ENCODE data around the gene PANK3. TPM values are rescaled to one million over a fixed set of nuclear protein-coding genes. Genes with fewer than 3 reads are reported as not detected.
"Not testable (repeated sequence)": the region's sequence is repeated elsewhere in the genome, so short reads cannot be mapped to it uniquely, and the experiment has no call there.

Gene PANK3
- total and polyA plus RNA-seq, 9 of the 15 experiments (the other 6 are each of a cell fraction or from before 2014, with no cell fraction given), result 5.9 to 50.4 (median 29.7) TPM

GRCh38 chr5:168537176-168537575, 42.0 kb downstream of the PANK3 start:
- Histone ChIP-seq H3K79me2 (ENCODE audit: control insufficient read depth, insufficient read depth, low read length) (no peaks in the 10 kb centered on the region), H3K4me2 (ENCODE audit: insufficient read depth, low read length) (no peak overlapping the region), H3K4me3 (no peak overlapping the region), H3K9me1 (ENCODE audit: control insufficient read depth, insufficient read depth, low read length) (no peaks in the 10 kb centered on the region), H2AFZ (ENCODE audit: low read depth, low read length) (no peak overlapping the region), H3K27me3 (ENCODE audit: control insufficient read depth in 2 of 2, insufficient read depth in 2 of 2, low read length in 2 of 2) (peaks cover 6 to 43% of the 10 kb centered on the region in 2 experiments; a peak in 4 of 5 replicates), H3K36me3 (ENCODE audit: control insufficient read depth, insufficient read depth, low read length) (no peaks in the 10 kb centered on the region), H3K9ac (ENCODE audit: insufficient read depth in 1 of 2, low read depth in 2 of 2, low read length in 2 of 2) (no peak overlapping the region), H3K9me3 (replicated peaks; ENCODE audit: control insufficient read depth, insufficient read depth, low read depth, low read length) (no peaks in the 10 kb centered on the region), H4K20me1 (replicated peaks; ENCODE audit: control insufficient read depth, insufficient read depth, low read length) (no peaks in the 10 kb centered on the region), H3K27ac (ENCODE audit: extremely low read depth, low read depth, low read length) (no peak overlapping the region), H3K4me1 (replicated peaks in 1 of 2; ENCODE audit: control insufficient read depth in 2 of 2, insufficient read depth in 2 of 2, low read length in 2 of 2) (no peaks in the 10 kb centered on the region)
- POLR2A ChIA-PET, result interaction anchor here (1.0 kb wide), 1 partner anchor 42 kb away, joined by 6 read pairs; the partner anchor contains the start of gene PANK3
- in situ Hi-C loops (cut with MboI) (no loop called here), intact Hi-C loops (cut with micrococcal nuclease) (no loop called here)
- FAIRE-seq, result no peak
- 0% methylated on average over 2 of the region's 2 CpGs for WGBS (ENCODE audit: insufficient coverage, low coverage, missing lambda C conversion rate)
- DNase-seq (ENCODE audit: extremely low read depth in 1 of 4, low spot score in 3 of 4), result no peak
- CTCF ChIA-PET (ENCODE audit: low intra/inter-chr PET ratio), result no interaction called here
- no peak for ATAC-seq
- BruUV-seq (replicated peaks), result no TSS peak
- TF ChIP-seq TAF7 (tag; IDR thresholded peaks at IDR 0.05), result no peak

GRCh38 chr5:168534351-168534750, 44.8 kb downstream of the PANK3 start:
- FAIRE-seq; H3K79me2 ChIP-seq (ENCODE audit: control insufficient read depth, insufficient read depth, low read length); H3K4me3 ChIP-seq; in situ Hi-C loops (cut with MboI); H3K4me1 ChIP-seq (replicated peaks in 1 of 2; ENCODE audit: control insufficient read depth in 2 of 2, insufficient read depth in 2 of 2, low read length in 2 of 2); DNase-seq (ENCODE audit: extremely low read depth in 1 of 4, low spot score in 3 of 4); H3K9me1 ChIP-seq (ENCODE audit: control insufficient read depth, insufficient read depth, low read length); H4K20me1 ChIP-seq (replicated peaks; ENCODE audit: control insufficient read depth, insufficient read depth, low read length); H3K27ac ChIP-seq (ENCODE audit: extremely low read depth, low read depth, low read length); H3K36me3 ChIP-seq (ENCODE audit: control insufficient read depth, insufficient read depth, low read length); BruUV-seq (replicated peaks); H3K9ac ChIP-seq (ENCODE audit: insufficient read depth in 1 of 2, low read depth in 2 of 2, low read length in 2 of 2); H3K4me2 ChIP-seq (ENCODE audit: insufficient read depth, low read length); POLR2A ChIA-PET; intact Hi-C loops (cut with micrococcal nuclease); ATAC-seq; H3K9me3 ChIP-seq (replicated peaks; ENCODE audit: control insufficient read depth, insufficient read depth, low read depth, low read length); H2AFZ ChIP-seq (ENCODE audit: low read depth, low read length): not testable (repeated sequence)
- peaks cover 6 to 53% of the 10 kb centered on the region in 2 experiments; a peak in 4 of 5 replicates for H3K27me3 ChIP-seq (ENCODE audit: control insufficient read depth in 2 of 2, insufficient read depth in 2 of 2, low read length in 2 of 2)
- CTCF ChIA-PET (ENCODE audit: low intra/inter-chr PET ratio), result interaction anchor here (0.6 kb wide), 1 partner anchor 34 kb away, joined by 3 read pairs; no protein-coding TSS in a partner anchor
- TF ChIP-seq ZNF121 (CRISPR knock-in tag; conservative IDR thresholded peaks at IDR 0.05), result peak; percentile 72; the same call in 1 of the 2 replicates
- WGBS (ENCODE audit: insufficient coverage, low coverage, missing lambda C conversion rate), result 0% methylated on average over 6 of the region's 7 CpGs

Data from K562 (cell line).